Measurements from ENCODE around the gene KHDRBS1.
"Not testable (repeated sequence)": the region's sequence is repeated elsewhere in the genome, so short reads cannot be mapped to it uniquely, and the experiment has no call there.

KHDRBS1 gene

GRCh38 chr1:32072622-32073298 is 59.1 kb downstream of the KHDRBS1 start, which contains the start of gene TMEM39B:
Gene TMEM39B (plus strand): TSS chr1:32072939. CDS start chr1:32073048, 109 bp downstream.
- peak; percentile 22 for TF ChIP-seq CTCF (IDR thresholded peaks at IDR 0.05; ENCODE audit: insufficient read depth, low read depth, low read length, missing control alignments)
- peak; percentile 97 for DNase-seq (ENCODE audit: low read depth)
- H3K4me3 ChIP-seq (ENCODE audit: low read length) = peak within 1 kb of the TSS; percentile 75

- peak overlapping the region; percentile 75 for H3K4me3 ChIP-seq (ENCODE audit: low read length)
- no peak for DNase-seq (ENCODE audit: low read depth)
- peak; percentile 9 for TF ChIP-seq CTCF (IDR thresholded peaks at IDR 0.05; ENCODE audit: insufficient read depth, low read depth, low read length, missing control alignments)
Measured at GRCh38 chr1:32073299-32074229, 59.9 kb downstream of the KHDRBS1 start.

DNA sequence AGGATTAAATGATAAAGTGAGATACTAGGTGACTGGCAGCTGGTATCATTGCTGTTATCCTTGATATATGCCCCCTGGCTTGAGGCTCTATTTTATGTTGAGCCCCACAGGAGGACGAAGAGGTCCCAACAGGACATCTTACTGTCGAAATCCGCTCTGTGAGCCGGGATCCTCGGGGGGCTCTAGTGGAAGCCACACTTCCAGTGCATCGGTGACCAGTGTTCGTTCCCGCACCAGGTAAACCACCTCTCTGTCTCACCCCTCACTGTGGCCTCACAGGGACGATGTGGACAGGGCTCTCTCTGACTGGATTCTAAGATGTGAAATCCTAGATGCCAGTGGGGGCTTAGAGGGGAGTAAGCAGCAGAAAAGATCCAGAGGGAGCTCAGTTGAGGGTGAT is 61.2 kb downstream of the KHDRBS1 start:
- no peak for DNase-seq (ENCODE audit: low read depth)
- no peak overlapping the region for H3K4me3 ChIP-seq (ENCODE audit: low read length)
- TF ChIP-seq CTCF (IDR thresholded peaks at IDR 0.05; ENCODE audit: insufficient read depth, low read depth, low read length, missing control alignments) = no peak

GRCh38 chr1:32077451-32077850 is 63.8 kb downstream of the KHDRBS1 start:
- TF ChIP-seq CTCF (IDR thresholded peaks at IDR 0.05; ENCODE audit: insufficient read depth, low read depth, low read length, missing control alignments) = no peak
- DNase-seq (ENCODE audit: low read depth) = no peak
- H3K4me3 ChIP-seq (ENCODE audit: low read length) = no peak overlapping the region

- TF ChIP-seq CTCF (IDR thresholded peaks at IDR 0.05; ENCODE audit: insufficient read depth, low read depth, low read length, missing control alignments) = no peak
- no peak for DNase-seq (ENCODE audit: low read depth)
- H3K4me3 ChIP-seq (ENCODE audit: low read length) = no peak overlapping the region
Measured at GRCh38 chr1:32082022-32082421, 68.4 kb downstream of the KHDRBS1 start.

DNA sequence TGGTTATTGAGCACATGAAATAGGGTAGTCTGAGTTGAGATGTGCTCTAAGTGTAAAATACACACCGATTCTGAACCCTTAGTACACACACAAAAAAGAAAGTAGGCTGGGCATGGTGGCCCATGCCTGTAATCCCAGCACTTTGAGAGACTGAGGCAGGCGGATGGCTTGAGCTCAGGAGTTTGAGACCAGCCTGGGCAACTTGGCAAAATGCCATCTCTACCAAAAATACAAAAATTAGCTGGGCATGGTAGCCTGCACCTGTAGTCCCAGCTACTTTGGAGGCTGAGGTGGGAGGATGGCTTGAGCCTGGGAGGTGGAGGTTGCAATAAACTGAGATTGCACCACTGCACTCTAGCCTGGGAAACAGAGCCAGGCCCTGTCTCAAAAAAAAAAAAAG is 72.7 kb downstream of the KHDRBS1 start:
- H3K4me3 ChIP-seq (ENCODE audit: low read length); DNase-seq (ENCODE audit: low read depth): not testable (repeated sequence)

DNA sequence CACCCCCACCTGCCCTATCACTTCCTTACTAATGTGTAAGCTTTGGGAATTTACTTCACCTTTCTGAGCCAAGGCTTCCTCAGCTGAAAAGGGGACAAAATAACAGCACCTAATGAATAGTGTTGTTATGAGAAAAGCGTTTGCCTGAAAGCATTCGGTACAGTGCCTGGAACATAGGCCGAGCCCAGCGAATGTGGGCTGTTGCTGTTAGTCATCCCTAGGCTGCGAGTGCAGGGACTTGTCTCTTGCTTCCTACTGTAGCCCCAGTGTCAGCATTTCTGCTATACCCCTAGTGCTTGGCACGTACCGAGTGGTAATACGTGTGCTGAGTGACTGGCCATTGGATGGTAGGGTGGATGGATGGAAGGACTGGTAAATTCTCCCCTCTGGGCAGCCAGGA is 77.5 kb downstream of the KHDRBS1 start:
- TF ChIP-seq CTCF (IDR thresholded peaks at IDR 0.05; ENCODE audit: insufficient read depth, low read depth, low read length, missing control alignments) = no peak
- no peak for DNase-seq (ENCODE audit: low read depth)
- H3K4me3 ChIP-seq (ENCODE audit: low read length) = no peak overlapping the region
